ENCODE results near the gene SS18L1.

The SS18L1 gene

DNA sequence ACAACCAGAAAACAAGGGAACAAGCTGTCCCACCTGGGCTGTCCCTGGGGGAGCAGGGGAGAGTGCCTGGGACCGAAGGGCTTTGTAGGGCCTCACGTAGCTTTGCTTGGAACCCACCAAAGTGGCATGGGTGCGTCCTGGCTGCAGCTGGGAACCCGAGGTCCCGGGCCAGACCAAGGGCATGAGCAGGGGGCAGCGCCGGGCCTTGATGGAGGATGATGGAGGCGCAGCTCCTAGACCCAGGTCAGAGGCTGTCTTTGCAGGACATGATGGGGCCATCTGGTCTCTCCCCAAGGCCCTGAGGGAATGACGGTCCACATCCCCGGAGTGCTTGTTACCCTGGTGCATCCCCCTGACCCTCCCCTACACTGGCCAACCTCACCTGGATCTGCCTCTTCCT, 87.1 kb downstream of the SS18L1 start:
- H3K36me3 Mint-ChIP-seq, result no peaks in the 10 kb centered on the region
- H3K4me3 Mint-ChIP-seq, result no peak overlapping the region
- H3K27ac Mint-ChIP-seq, result no peak overlapping the region
- no peaks in the 10 kb centered on the region for H3K9me3 Mint-ChIP-seq
- no peaks in the 10 kb centered on the region for H3K4me1 Mint-ChIP-seq
- DNase-seq (ENCODE audit: low spot score in 2 of 2) (no peak), ATAC-seq (no peak)

DNA sequence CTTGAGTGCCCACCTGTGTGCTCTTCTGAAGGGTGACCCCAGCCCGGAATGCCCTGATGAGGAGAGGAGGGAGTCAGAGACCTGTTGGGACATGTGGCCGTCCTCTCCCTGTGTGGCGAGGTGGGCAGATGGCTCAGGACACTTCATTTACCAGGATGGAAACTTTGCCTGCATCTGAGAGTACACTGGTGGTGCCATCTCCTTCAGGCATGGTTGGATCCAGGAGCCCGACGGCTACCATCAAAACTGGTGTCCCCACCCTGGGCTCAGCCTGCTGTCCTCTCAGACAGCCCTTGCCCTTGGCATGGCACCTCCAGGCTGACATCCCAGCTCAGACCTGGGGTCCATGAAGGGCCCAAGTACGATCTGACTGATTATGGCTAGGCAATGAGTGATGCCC, 87.7 kb downstream of the SS18L1 start:
- Mint-ChIP-seq H3K4me3 (no peak overlapping the region), H3K9me3 (no peaks in the 10 kb centered on the region), H3K4me1 (no peaks in the 10 kb centered on the region), H3K27ac (no peak overlapping the region), H3K36me3 (no peaks in the 10 kb centered on the region)
- ATAC-seq (no peak), DNase-seq (ENCODE audit: low spot score in 2 of 2) (no peak)
